Fibroblast of skin of back (primary cell): ENCODE results near the gene SRRD.

Experiments used
- DNase-seq: peaks from one replicate; pipeline ENCODE4 v3.0.0-alpha.2; 2013

Gene SRRD

GRCh38 chr22:26453812-26454500 is 29.7 kb upstream of the SRRD start:
- DNase-seq = no peak

- DNase-seq = no peak
Observed at GRCh38 chr22:26457661-26458272, 25.9 kb upstream of the SRRD start.

GRCh38 chr22:26460202-26460601 is 23.5 kb upstream of the SRRD start:
- DNase-seq = no peak

- peak; percentile 51 for DNase-seq
Observed at GRCh38 chr22:26461188-26461810, 22.4 kb upstream of the SRRD start.

GRCh38 chr22:26462051-26462450 is 21.6 kb upstream of the SRRD start:
- DNase-seq = no peak

GRCh38 chr22:26462641-26463040 is 21.0 kb upstream of the SRRD start:
- no peak for DNase-seq

- DNase-seq = no peak
Observed at GRCh38 chr22:26463101-26463661, 20.5 kb upstream of the SRRD start.

- no peak for DNase-seq
Observed at GRCh38 chr22:26463688-26464087, 20.0 kb upstream of the SRRD start.

- peak; percentile 17 for DNase-seq
Observed at GRCh38 chr22:26464312-26464711, 19.4 kb upstream of the SRRD start.

- no peak for DNase-seq
Observed at GRCh38 chr22:26466196-26466595, 17.5 kb upstream of the SRRD start.

GRCh38 chr22:26470807-26471206 is 12.9 kb upstream of the SRRD start:
- no peak for DNase-seq

GRCh38 chr22:26471522-26471921 is 12.2 kb upstream of the SRRD start:
- DNase-seq = peak; percentile 95

- DNase-seq = peak; percentile 24
Observed at GRCh38 chr22:26474682-26475081, 9.0 kb upstream of the SRRD start.

- peak; percentile 87 for DNase-seq
Observed at GRCh38 chr22:26476705-26477340, 6.9 kb upstream of the SRRD start.

- no peak for DNase-seq
Observed at GRCh38 chr22:26477341-26477731, 6.3 kb upstream of the SRRD start.

- DNase-seq = no peak
Observed at GRCh38 chr22:26479043-26479791, 4.5 kb upstream of the SRRD start.

GRCh38 chr22:26479792-26480610 is 3.7 kb upstream of the SRRD start:
- no peak for DNase-seq

GRCh38 chr22:26480611-26480932 is 3.1 kb upstream of the SRRD start:
- DNase-seq = no peak

- no peak for DNase-seq
Observed at GRCh38 chr22:26481112-26481693, 2.5 kb upstream of the SRRD start.

GRCh38 chr22:26481694-26482093 is 2.0 kb upstream of the SRRD start:
- no peak for DNase-seq

GRCh38 chr22:26482161-26482560 is 1.5 kb upstream of the SRRD start:
- no peak for DNase-seq
